Measurements from ENCODE around the gene GNG4.
A peak's percentile ranks its signal among the peaks of the same experiment; 100 is the strongest.

The GNG4 gene

GRCh38 chr1:235504122-235504493, 145.5 kb downstream of the GNG4 start, which contains the start of gene B3GALNT2:
B3GALNT2 (minus strand) TSS chr1:235504452; CDS start chr1:235504252, 200 bp downstream.
- TF ChIP-seq CTCF (conservative IDR thresholded peaks at IDR 0.05), result no peak

GRCh38 chr1:235503403-235504121, 146.0 kb downstream of the GNG4 start:
- TF ChIP-seq CTCF (conservative IDR thresholded peaks at IDR 0.05), result no peak
- H3K27ac ChIP-seq, result peak overlapping the region; percentile 96

More at GRCh38 chr1:235504122-235504493, 145.5 kb downstream of the GNG4 start, which contains the start of gene B3GALNT2:
- peak within 1 kb of the TSS; percentile 96 for H3K27ac ChIP-seq

GRCh38 chr1:235502601-235503402, 146.8 kb downstream of the GNG4 start:
- no peak for TF ChIP-seq CTCF (conservative IDR thresholded peaks at IDR 0.05)
- H3K27ac ChIP-seq, result peak overlapping the region; percentile 96

GRCh38 chr1:235500971-235501540, 148.5 kb downstream of the GNG4 start:
- no peak for TF ChIP-seq CTCF (conservative IDR thresholded peaks at IDR 0.05)
- no peak overlapping the region for H3K27ac ChIP-seq

Data from VCaP (cell line).